Upper lobe of left lung (tissue), 6 donors: ENCODE data around the gene SCAI. TPM values are rescaled to one million over a fixed set of nuclear protein-coding genes. Genes with fewer than 3 reads are reported as not detected.
"Not testable (repeated sequence)": the region's sequence is repeated elsewhere in the genome, so short reads cannot be mapped to it uniquely, and the experiment has no call there.

Experiments
- ATAC-seq, 2 donors: fragments of 200-7000 bp; cut with Tn5 transposase; one replicate each; pipeline ENCODE4 v1.9.1; 2022; ENCODE audit warnings: mild to moderate bottlenecking in 2 of 2, moderate library complexity in 2 of 2; ENCODE audit not compliant: low FRiP score in 2 of 2
- DNase-seq, 2 donors: peaks; one replicate each; pipeline ENCODE4 v3.0.0-alpha.2; 2019 to 2020
- H3K27ac ChIP-seq, 4 donors: fragments of 200-600 bp; sonication (generic); one replicate each; pipeline ENCODE4 v1.5.1; 2016 to 2019
- H3K27me3 ChIP-seq, 4 donors: fragments of 200-600 bp; sonication (generic); one replicate each; pipeline ENCODE4 v1.5.1; 2017 to 2019
- H3K36me3 ChIP-seq, 4 donors: fragments of 200-600 bp; sonication (generic); one replicate each; pipeline ENCODE4 v1.5.1; 2016 to 2019
- H3K4me1 ChIP-seq, 4 donors: fragments of 200-600 bp; sonication (generic); one replicate each; pipeline ENCODE4 v1.5.1; 2018 to 2019
- H3K4me3 ChIP-seq, 4 donors: fragments of 200-600 bp; sonication (generic); one replicate each; pipeline ENCODE4 v1.5.1; 2017 to 2019; ENCODE audit warnings: mild to moderate bottlenecking in 2 of 4, moderate library complexity in 1 of 4
- H3K9me3 ChIP-seq, 4 donors: fragments of 200-600 bp; sonication (generic); one replicate each; pipeline ENCODE4 v1.5.1; 2018 to 2019
- EP300 ChIP-seq, 4 donors: sonication (generic); formaldehyde crosslinking; IDR thresholded peaks; one replicate each; pipeline ENCODE4 v1.5.1; 2017; ENCODE audit warnings: antibody characterized with exemption in 4 of 4, control low read depth in 2 of 4
- POLR2A ChIP-seq, 4 donors: fragments of 450-650 bp; IDR thresholded peaks; one replicate each; pipeline ENCODE4 v1.5.1; 2016 to 2017; ENCODE audit warnings: antibody characterized with exemption in 4 of 4, mild to moderate bottlenecking in 2 of 4
- POLR2AphosphoS5 ChIP-seq, 2 donors: sonication (generic); formaldehyde crosslinking; IDR thresholded peaks; one replicate each; pipeline ENCODE4 v1.5.1; 2017; ENCODE audit warnings: antibody characterized with exemption in 2 of 2
- WGBS, 2 donors: methylation state at CpG; one replicate each; pipeline ENCODE4 v1.1.5; 2017 to 2018; 5-methylcytosine and 5-hydroxymethylcytosine counted together
- total RNA-seq, 6 donors: library from RNA; depleted of rRNA in 4 of 6; stranded (reverse); fragments of >200 nt in 4 of 6; gene quantifications; one replicate each; pipeline versions ENCODE4 v1.1.0 to v1.2.1, GENCODE V29; 2016 to 2021
- TF ChIP-seq, protein P1 (sequence below), 6 experiments: fragments of 450-650 bp in 4 of 6; fragments of 200-600 bp in 2 of 6; sonication (generic) in 2 of 6; IDR thresholded peaks; one replicate each; pipeline ENCODE4 v1.5.1; 2016 to 2019; ENCODE audit warnings: antibody characterized with exemption in 6 of 6
- donor health status: DM: no; HTN: no; CAD: no; lungs with moderate emphysema.
- donor health status: DM: no; HTN: yes; CAD: no; lungs with severe emphysema.

SCAI gene
- total RNA-seq, 6 donors from 2014 or later: 12.9 to 77.5 (median 23.4) TPM

DNA sequence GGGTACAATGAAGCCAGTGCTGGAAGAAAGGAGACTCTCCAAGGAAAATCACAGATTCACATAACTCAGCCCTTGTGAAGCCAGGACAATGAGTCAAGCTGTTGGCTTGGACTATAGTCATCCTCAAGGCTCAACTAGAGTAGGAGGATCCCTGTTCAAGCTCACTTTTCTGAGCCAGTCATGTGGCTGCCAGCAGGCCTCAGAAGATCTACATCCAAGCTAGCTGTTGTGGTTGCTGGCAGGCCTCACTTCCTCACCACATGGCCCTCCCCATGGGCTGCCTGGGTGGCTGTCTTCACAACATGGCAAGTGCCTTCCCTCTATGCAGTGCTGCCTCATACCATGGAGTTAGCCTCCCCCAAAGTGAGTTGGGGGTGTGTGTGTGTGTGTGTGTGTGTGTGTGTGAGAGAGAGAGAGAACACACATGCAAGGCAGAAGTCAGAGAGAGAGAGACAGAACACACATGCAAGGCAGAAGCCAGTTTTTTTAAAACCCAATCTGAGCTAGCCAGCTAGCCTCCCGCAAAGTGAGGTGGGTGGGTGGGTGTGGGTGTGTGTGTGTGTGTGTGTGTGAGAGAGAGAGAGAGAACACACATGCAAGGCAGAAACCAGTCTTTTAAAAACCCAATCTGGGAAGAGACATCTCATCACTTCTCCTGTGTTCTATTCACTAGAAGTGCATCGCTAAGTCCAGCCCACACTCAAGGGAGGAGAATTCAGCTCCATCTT is 17.1 kb downstream of the SCAI start:
- TF ChIP-seq EP300 (IDR thresholded peaks at IDR 0.05) (no peak), POLR2A (IDR thresholded peaks at IDR 0.05) (no peak)
- TF ChIP-seq, protein P1, sequence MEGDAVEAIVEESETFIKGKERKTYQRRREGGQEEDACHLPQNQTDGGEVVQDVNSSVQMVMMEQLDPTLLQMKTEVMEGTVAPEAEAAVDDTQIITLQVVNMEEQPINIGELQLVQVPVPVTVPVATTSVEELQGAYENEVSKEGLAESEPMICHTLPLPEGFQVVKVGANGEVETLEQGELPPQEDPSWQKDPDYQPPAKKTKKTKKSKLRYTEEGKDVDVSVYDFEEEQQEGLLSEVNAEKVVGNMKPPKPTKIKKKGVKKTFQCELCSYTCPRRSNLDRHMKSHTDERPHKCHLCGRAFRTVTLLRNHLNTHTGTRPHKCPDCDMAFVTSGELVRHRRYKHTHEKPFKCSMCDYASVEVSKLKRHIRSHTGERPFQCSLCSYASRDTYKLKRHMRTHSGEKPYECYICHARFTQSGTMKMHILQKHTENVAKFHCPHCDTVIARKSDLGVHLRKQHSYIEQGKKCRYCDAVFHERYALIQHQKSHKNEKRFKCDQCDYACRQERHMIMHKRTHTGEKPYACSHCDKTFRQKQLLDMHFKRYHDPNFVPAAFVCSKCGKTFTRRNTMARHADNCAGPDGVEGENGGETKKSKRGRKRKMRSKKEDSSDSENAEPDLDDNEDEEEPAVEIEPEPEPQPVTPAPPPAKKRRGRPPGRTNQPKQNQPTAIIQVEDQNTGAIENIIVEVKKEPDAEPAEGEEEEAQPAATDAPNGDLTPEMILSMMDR (IDR thresholded peaks at IDR 0.05): no peak
- DNase-seq: peak in 1 of 2 donors; percentile 84
- Histone ChIP-seq H3K36me3 (no peaks in the 10 kb centered on the region), H3K27ac (peak overlapping the region; percentile 1 to 57 (median 36)), H3K9me3 (no peaks in the 10 kb centered on the region), H3K27me3 (no peaks in the 10 kb centered on the region), H3K4me1 (peaks cover 0 to 16% (median 10%) of the 10 kb centered on the region in 4 donors), H3K4me3 (no peak overlapping the region)
- ATAC-seq: peak; percentile 91 to 96
- WGBS, 2 donors: 65 to 88% methylated on average over 2 of the region's 2 CpGs

DNA sequence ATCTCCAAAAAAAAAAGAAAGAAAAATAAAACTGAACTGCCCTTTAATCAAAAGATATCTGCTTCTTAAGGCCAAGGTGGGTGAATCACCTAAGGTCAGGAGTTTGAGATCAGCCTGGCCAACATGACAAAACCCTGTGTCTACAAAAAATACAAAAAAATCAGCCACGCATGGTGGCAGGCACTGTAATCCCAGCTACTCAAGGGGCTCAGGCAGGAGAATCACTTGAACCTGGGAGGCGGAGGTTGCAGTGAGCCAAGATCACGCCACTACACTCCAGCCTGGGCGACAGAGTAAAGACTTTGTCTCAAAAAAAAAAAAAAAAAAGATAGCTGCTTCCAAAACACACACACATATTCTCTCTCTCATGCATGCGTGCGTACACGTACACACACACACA is 17.8 kb downstream of the SCAI start:
- peaks cover 0 to 16% (median 10%) of the 10 kb centered on the region in 4 donors for H3K4me1 ChIP-seq
- no peaks in the 10 kb centered on the region for H3K27me3 ChIP-seq
- WGBS, 2 donors: 57 to 67% methylated on average over 7 of the region's 7 CpGs
- no peaks in the 10 kb centered on the region for H3K36me3 ChIP-seq
- TF ChIP-seq POLR2A (IDR thresholded peaks at IDR 0.05) (no peak), POLR2AphosphoS5 (IDR thresholded peaks at IDR 0.05) (no peak), EP300 (IDR thresholded peaks at IDR 0.05) (no peak)
- TF ChIP-seq, protein P1 (IDR thresholded peaks at IDR 0.05): no peak
- H3K9me3 ChIP-seq: no peaks in the 10 kb centered on the region
- no peak overlapping the region for H3K4me3 ChIP-seq
- DNase-seq: peak in 1 of 2 donors; percentile 38
- ATAC-seq: no peak
- H3K27ac ChIP-seq: peak overlapping the region; percentile 1 to 63 (median 56)

DNA sequence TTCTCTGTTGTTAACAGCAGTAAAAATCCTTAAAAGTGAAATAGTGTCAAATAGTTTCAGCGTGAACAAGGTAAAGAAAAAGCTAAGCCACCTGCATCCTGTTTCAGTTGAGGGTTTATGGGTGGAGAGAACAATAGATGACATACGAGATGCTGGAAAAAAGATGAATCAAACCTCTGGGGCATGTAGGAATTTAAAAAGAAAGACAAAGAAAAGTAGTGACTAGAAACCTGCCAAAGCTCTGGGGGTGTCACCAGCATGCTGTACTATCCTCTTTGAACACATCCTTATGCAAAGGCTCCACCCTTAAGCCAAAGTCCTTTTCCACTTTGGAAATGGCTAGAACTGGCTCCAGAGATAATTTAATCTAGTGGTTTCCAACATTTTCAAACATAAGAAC is 22.2 kb downstream of the SCAI start:
- H3K27ac ChIP-seq: no peak overlapping the region
- no peaks in the 10 kb centered on the region for H3K36me3 ChIP-seq
- H3K27me3 ChIP-seq: no peaks in the 10 kb centered on the region
- 52 to 69% methylated on average over 2 of the region's 2 CpGs for WGBS, 2 donors
- H3K4me3 ChIP-seq: no peak overlapping the region
- peaks cover 0 to 12% (median 4%) of the 10 kb centered on the region in 4 donors for H3K4me1 ChIP-seq
- H3K9me3 ChIP-seq: no peaks in the 10 kb centered on the region
- ATAC-seq: no peak
- no peak for TF ChIP-seq POLR2AphosphoS5 (IDR thresholded peaks at IDR 0.05)
- TF ChIP-seq, protein P1 (IDR thresholded peaks at IDR 0.05): no peak
- no peak for TF ChIP-seq EP300 (IDR thresholded peaks at IDR 0.05)
- no peak for TF ChIP-seq POLR2A (IDR thresholded peaks at IDR 0.05)
- no peak for DNase-seq

DNA sequence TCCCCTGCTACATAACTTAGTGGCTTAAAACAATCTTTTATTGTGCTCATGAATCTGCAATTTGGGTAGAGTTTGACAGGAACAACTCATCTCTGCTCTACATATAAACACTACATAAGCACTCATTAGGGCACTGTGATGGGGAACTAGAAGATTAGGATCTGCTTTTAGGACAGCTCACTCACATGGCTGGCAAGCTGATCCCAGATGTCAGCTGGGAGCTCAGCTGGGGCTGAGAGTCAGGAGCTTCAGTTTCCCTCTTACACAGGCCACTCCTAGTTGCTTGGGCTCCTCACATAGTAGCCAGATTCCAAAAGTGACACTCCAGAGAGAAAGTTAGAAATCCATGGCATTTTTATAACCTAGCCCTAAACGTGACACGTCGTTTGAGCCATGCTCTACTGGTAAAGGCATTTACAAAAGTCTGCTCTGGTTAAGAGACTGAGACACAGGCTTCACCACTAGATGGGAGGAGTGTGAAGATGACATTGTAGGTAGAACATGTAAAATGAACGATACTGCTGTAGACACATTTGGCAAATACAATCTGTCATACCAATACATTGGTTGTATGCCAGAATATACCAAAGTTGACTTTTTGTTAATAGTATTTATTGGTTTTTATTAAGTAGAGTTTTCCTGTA is 23.6 kb downstream of the SCAI start:
- TF ChIP-seq EP300 (IDR thresholded peaks at IDR 0.05): no peak
- no peak overlapping the region for H3K4me3 ChIP-seq
- H3K4me1 ChIP-seq: peaks cover 0 to under 1% (median 0%) of the 10 kb centered on the region in 4 donors
- 75 to 78% methylated on average over 4 of the region's 4 CpGs for WGBS, 2 donors
- DNase-seq (no peak), ATAC-seq (no peak)
- H3K9me3 ChIP-seq: no peaks in the 10 kb centered on the region
- no peaks in the 10 kb centered on the region for H3K27me3 ChIP-seq
- H3K36me3 ChIP-seq: no peaks in the 10 kb centered on the region
- no peak overlapping the region for H3K27ac ChIP-seq

DNA sequence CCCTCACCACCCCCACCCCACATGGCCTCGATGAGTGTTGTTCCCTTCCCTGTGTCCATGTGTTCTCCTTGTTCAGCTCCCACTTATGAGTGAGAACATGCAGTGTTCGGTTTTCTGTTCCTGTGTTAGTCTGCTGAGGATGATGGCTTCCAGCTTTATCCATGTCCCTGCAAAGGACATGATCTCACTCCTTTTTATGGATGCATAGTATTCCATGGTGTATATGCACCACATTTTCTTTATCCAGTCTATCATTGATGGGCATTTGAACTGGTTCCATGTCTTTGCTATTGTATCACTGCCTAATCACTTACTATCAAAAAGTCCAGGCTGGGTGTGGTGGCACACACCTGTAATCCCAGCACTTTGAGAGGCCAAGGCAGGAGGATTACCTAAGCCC is 24.6 kb downstream of the SCAI start:
- not testable (repeated sequence) for H3K4me1 ChIP-seq, H3K27me3 ChIP-seq, H3K4me3 ChIP-seq, H3K27ac ChIP-seq, H3K9me3 ChIP-seq, DNase-seq, H3K36me3 ChIP-seq, ATAC-seq
- 94 to 100% methylated on average over 2 of the region's 2 CpGs for WGBS, 2 donors

DNA sequence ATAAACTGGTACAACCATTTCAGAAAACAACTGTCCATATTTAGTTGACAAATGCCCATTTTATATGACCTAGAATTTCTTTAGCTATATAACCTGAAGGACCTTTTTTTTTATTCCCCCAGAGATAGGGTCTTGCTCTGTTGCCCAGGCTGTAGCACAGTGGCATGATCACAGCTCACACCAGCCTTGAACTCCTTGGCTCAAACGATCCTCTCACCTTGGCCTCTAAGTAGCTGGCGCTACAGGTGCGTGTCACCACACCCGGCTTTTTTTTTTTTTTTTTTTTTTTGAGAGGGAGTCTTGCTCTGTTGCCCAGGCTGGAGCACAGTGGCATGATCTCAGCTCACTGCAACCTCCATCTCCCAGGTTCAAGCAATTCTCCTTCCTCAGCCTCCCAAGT is 28.8 kb downstream of the SCAI start:
- H3K27me3 ChIP-seq, H3K27ac ChIP-seq, H3K4me1 ChIP-seq, H3K9me3 ChIP-seq, DNase-seq, H3K4me3 ChIP-seq, H3K36me3 ChIP-seq, ATAC-seq: not testable (repeated sequence)
- WGBS, 2 donors: 96 to 97% methylated on average over 4 of the region's 4 CpGs
